IMR-90 (cell line): ENCODE measurements around the gene TRAPPC10. TPM values are rescaled to one million over a fixed set of nuclear protein-coding genes. Genes with fewer than 3 reads are reported as not detected.

Source experiments
- ATAC-seq: fragments of 200-7000 bp; cut with Tn5 transposase; 2 replicates; pipeline ENCODE4 v1.9.1; 2020; ENCODE audit warnings: low read depth, mild to moderate bottlenecking, moderate library complexity
- BruUV-seq: library from RNA; stranded (reverse); fragments of 400-500 nt; replicated peaks from 2 replicates; lab custom pipeline; 2021; lab: Mats Ljungman, UMichigan
- CTCF ChIA-PET: fragments of 300-600 bp; formaldehyde crosslinking; extraction: SDS; loops from one replicate; lab custom pipeline; 2021; ENCODE audit warnings: antibody characterized with exemption; lab: Yijun Ruan, JAX
- POLR2A ChIA-PET: fragments of 300-600 bp; sonication (Branson Sonifier 250); formaldehyde crosslinking; loops from one replicate; lab custom pipeline; 2022; ENCODE audit warnings: antibody characterized with exemption; ENCODE audit not compliant: unreplicated experiment; lab: Charles Lee
- DNase-seq: peaks from one replicate; pipeline ENCODE4 v3.0.0; 2013
- H2AFZ ChIP-seq: replicated peaks from 2 replicates; pipeline ENCODE3; 2013; ENCODE audit warnings: low read length, mild to moderate bottlenecking; ENCODE audit not compliant: poor library complexity
- H2AK5ac ChIP-seq: 2 replicates; pipeline ENCODE4 v1.6.1; 2013; ENCODE audit warnings: low read depth, low read length, inconsistent platforms
- H2AK9ac ChIP-seq: replicated peaks from 2 replicates; pipeline ENCODE3; 2013; ENCODE audit warnings: mild to moderate bottlenecking, low read depth, low read length, moderate library complexity; ENCODE audit not compliant: poor library complexity
- H2BK120ac ChIP-seq: 2 replicates; pipeline ENCODE4 v1.6.1; 2013; ENCODE audit warnings: low read depth, low read length, inconsistent platforms
- H2BK15ac ChIP-seq: 3 replicates; pipeline ENCODE4 v1.6.1; 2013; ENCODE audit warnings: low read depth, low read length, inconsistent platforms
- H2BK20ac ChIP-seq: 2 replicates; pipeline ENCODE4 v1.6.1; 2013; ENCODE audit warnings: low read depth, mild to moderate bottlenecking, inconsistent platforms, low read length, moderate library complexity
- H2BK5ac ChIP-seq: 2 replicates; pipeline ENCODE4 v1.6.1; 2013; ENCODE audit warnings: mild to moderate bottlenecking, low read depth, low read length, inconsistent platforms; ENCODE audit not compliant: poor library complexity, severe bottlenecking
- H3K14ac ChIP-seq: replicated peaks from 2 replicates; pipeline ENCODE4 v1.6.1; 2013; ENCODE audit warnings: low read depth, low read length, inconsistent platforms
- H3K18ac ChIP-seq: 2 replicates; pipeline ENCODE4 v1.6.1; 2013; ENCODE audit warnings: low read depth, low read length, control low read depth
- H3K23ac ChIP-seq: 2 replicates; pipeline ENCODE4 v1.6.1; 2013; ENCODE audit warnings: low read depth, low read length, inconsistent platforms
- H3K27ac ChIP-seq: 2 replicates; pipeline ENCODE4 v1.5.1; 2013; ENCODE audit warnings: mild to moderate bottlenecking, control low read depth, low read length; ENCODE audit not compliant: insufficient read depth
- H3K27me3 ChIP-seq: 2 replicates; pipeline ENCODE4 v1.6.1; 2013; ENCODE audit warnings: low read length; ENCODE audit not compliant: control insufficient read depth, insufficient read depth
- H3K36me3 ChIP-seq: 2 replicates; pipeline ENCODE4 v1.6.1; 2013; ENCODE audit warnings: low read length, mixed read lengths; ENCODE audit not compliant: control insufficient read depth, insufficient read depth
- H3K4ac ChIP-seq: 2 replicates; pipeline ENCODE4 v1.6.1; 2013; ENCODE audit warnings: low read depth, low read length, inconsistent platforms
- H3K4me1 ChIP-seq: 2 replicates; pipeline ENCODE4 v1.6.1; 2013; ENCODE audit warnings: low read length, mixed read lengths; ENCODE audit not compliant: control insufficient read depth, insufficient read depth
- H3K4me2 ChIP-seq: 2 replicates; pipeline ENCODE4 v1.6.1; 2013; ENCODE audit warnings: low read depth, mild to moderate bottlenecking, control low read depth, low read length, moderate library complexity
- H3K4me3 ChIP-seq: 2 replicates; pipeline ENCODE4 v1.5.1; 2013; ENCODE audit warnings: low read depth, mild to moderate bottlenecking, control low read depth, low read length, moderate library complexity; ENCODE audit not compliant: insufficient read depth
- H3K56ac ChIP-seq: 2 replicates; pipeline ENCODE4 v1.6.1; 2013; ENCODE audit warnings: low read length, inconsistent platforms; ENCODE audit not compliant: insufficient read depth; ENCODE audit errors: extremely low read depth
- H3K79me1 ChIP-seq, 2 experiments: 2 replicates each; pipeline ENCODE4 v1.6.1; 2013; ENCODE audit warnings: low read length in 2 of 2, inconsistent platforms in 1 of 2, low read depth in 1 of 2
- H3K9ac ChIP-seq: 2 replicates; pipeline ENCODE4 v1.6.1; 2013; ENCODE audit warnings: low read depth, low read length, control low read depth
- H3K9me1 ChIP-seq: 2 replicates; pipeline ENCODE4 v1.6.1; 2013; ENCODE audit warnings: low read length, inconsistent platforms; ENCODE audit not compliant: insufficient read depth
- H3K9me3 ChIP-seq: 2 replicates; pipeline ENCODE4 v1.6.1; 2013; ENCODE audit warnings: low read length; ENCODE audit not compliant: control insufficient read depth, insufficient read depth
- H4K20me1 ChIP-seq: 2 replicates; pipeline ENCODE4 v1.6.1; 2013; ENCODE audit warnings: low read length, inconsistent platforms; ENCODE audit not compliant: insufficient read depth
- H4K5ac ChIP-seq: 2 replicates; pipeline ENCODE4 v1.6.1; 2013; ENCODE audit warnings: mild to moderate bottlenecking, low read depth, low read length, control low read depth
- H4K8ac ChIP-seq, 2 experiments: 2 replicates each; pipeline ENCODE4 v1.6.1; 2013; ENCODE audit warnings: low read depth in 2 of 2, low read length in 2 of 2, control low read depth in 1 of 2, inconsistent platforms in 1 of 2
- H4K91ac ChIP-seq: 2 replicates; pipeline ENCODE4 v1.6.1; 2013; ENCODE audit warnings: low read depth, low read length, inconsistent platforms; ENCODE audit not compliant: insufficient read depth
- SMC3 ChIP-seq: fragments of 150-350 bp; IDR thresholded peaks from 2 replicates; pipeline ENCODE4 v1.6.1; 2016; ENCODE audit warnings: low read depth, mild to moderate bottlenecking, antibody characterized with exemption, low read length, moderate library complexity
- WGBS, 2 experiments: methylation state at CpG; one replicate each; pipeline versions ENCODE4 v1.1.5 to v1.1.7; 2013; ENCODE audit warnings: missing lambda C conversion rate in 2 of 2; ENCODE audit not compliant: insufficient read length in 1 of 2; ENCODE audit errors: extremely low coverage in 2 of 2; 5-methylcytosine and 5-hydroxymethylcytosine counted together
- dilution Hi-C: fragments of 300-500 bp; cut with HindIII; formaldehyde crosslinking; loops from one replicate; pipeline ENCODE4 v1.14.3; 2018; ENCODE audit warnings: low sequenced_read_pairs; ENCODE audit not compliant: unreplicated experiment
- in situ Hi-C: fragments of 300-500 bp; cut with MboI; formaldehyde crosslinking; loops from 3 replicates; pipeline ENCODE4 v1.14.3; 2019; ENCODE audit warnings: low sequenced_read_pairs, inconsistent platforms, mixed read lengths
- intact Hi-C: fragments of 100-400 bp; cut with micrococcal nuclease; formaldehyde crosslinking; loops from 2 replicates; pipeline ENCODE4 v1.10.0; 2022
- polyA plus RNA-seq, 3 experiments: library from polyadenylated mRNA; depleted of rRNA; stranded (reverse); fragments of >200 nt; gene quantifications; 2 replicates each; pipeline ENCODE4 v1.2.3, GENCODE V29; 2012; ENCODE audit warnings: low replicate concordance in 1 of 3
- total RNA-seq: library from RNA; depleted of rRNA; stranded (reverse); fragments of >200 nt; gene quantifications from 2 replicates; pipeline ENCODE4 v1.2.3, GENCODE V29; 2012

TRAPPC10 gene
- total and polyA plus RNA-seq, 2 of the 4 experiments (the other 2 are of a cell fraction) = 17.8 to 18.1 TPM

DNA sequence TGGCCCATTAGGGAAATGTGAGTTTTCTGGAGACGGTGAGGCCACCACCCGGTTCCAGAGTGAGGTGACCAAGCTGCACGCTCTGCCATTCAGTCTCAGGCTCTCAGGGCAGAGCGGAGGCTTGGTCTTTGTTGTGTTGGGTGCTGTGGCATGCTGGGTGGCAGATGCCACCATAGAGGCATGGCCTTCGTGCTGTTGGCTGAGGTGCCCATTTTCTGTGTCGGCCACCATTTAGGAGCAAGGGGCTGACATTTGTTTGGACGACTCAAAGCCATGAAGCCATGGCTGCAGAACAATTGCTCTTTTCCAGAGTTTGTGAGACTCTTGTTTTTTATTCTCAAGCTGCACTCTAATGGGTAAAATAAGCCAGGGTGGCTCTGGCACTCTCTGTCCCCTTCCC, 58.3 kb downstream of the TRAPPC10 start:
- WGBS, 2 experiments = 96% methylated on average over 3 of the region's 7 CpGs; no CpG with 5 or more reads in 1 of the 2 experiments
- DNase-seq = no peak
- intact Hi-C loops (no loop called here), in situ Hi-C loops (no loop called here), dilution Hi-C loops (no loop called here)
- Histone ChIP-seq H3K4me1 (no peaks in the 10 kb centered on the region), H3K27me3 (no peaks in the 10 kb centered on the region), H2AK9ac (no peak overlapping the region), H3K9me3 (no peaks in the 10 kb centered on the region), H2BK120ac (no peak overlapping the region), H3K9ac (no peak overlapping the region), H2BK20ac (no peak overlapping the region), H4K5ac (no peak overlapping the region), H4K20me1 (peaks cover 35% of the 10 kb centered on the region), H3K56ac (no peak overlapping the region), H3K9me1 (peaks cover 23% of the 10 kb centered on the region), H2AFZ (no peak overlapping the region), H3K36me3 (peaks cover 30% of the 10 kb centered on the region), H2AK5ac (no peak overlapping the region), H3K27ac (no peak overlapping the region), H3K4ac (no peak overlapping the region), H3K18ac (no peak overlapping the region), H3K4me3 (no peak overlapping the region), H3K23ac (no peak overlapping the region), H2BK5ac (no peak overlapping the region), H2BK15ac (no peak overlapping the region), H3K14ac (no peak overlapping the region), H3K79me1 (peaks cover 39 to 79% of the 10 kb centered on the region in 2 experiments), H4K8ac (no peak overlapping the region), H4K91ac (no peak overlapping the region), H3K4me2 (no peak overlapping the region)
- BruUV-seq = no TSS peak
- no peak for ATAC-seq
- CTCF ChIA-PET = no interaction called here
- no peak for TF ChIP-seq SMC3
- POLR2A ChIA-PET = no interaction called here
